ENCODE results near the gene GFRA4. TPM values are rescaled to one million over a fixed set of nuclear protein-coding genes. Genes with fewer than 3 reads are reported as not detected.

GFRA4 gene
- total RNA-seq, 2 donors from 2014 or later = not detected

DNA sequence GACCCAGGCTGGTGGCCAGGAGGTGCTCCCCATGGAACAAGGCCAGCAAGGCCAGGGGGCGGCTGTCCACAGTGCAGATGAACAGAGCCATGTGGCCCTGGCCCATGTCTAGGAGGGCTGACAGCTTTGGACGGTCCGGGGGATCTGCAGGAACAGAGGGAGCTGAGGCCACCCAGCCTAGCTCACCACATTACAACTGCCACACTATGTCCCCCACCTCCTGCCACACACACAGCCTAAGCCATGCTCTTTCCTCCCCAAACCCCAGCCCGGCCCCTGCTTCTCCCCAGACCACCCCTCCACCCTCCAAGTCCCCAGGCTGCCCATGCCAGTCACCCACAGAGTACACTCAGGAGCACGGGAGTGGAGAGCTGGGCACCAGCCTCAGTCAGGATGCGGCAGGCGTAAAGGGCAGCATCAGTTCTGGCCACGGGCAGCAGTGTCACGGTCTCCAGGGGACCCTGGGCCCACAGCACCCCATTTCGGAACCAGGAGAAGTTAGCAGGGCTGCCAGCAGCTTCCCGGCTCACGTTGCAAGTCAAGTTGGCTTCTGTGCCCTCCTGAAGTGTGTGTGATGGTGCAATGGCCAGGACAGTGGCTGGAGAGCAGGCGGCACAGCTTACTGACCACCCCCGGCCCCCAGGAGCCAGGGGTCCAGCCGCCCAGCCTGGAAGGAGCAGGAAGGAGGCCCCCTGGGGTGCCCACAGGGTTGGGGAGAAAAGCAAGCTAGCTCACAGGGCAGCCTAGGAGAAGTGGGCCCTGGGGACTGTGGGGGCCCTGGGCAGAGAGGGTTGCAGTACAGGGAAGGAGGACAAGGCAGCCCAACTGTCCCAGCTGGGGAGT lies 33.8 kb upstream of the GFRA4 start:
- intact Hi-C loops (cut with DNase I) = no loop called here
- Histone ChIP-seq H3K4me1 (no peaks in the 10 kb centered on the region), H3K4me3 (no peak overlapping the region), H3K9ac (ENCODE audit: low read depth in 2 of 2, low read length in 2 of 2) (no peak overlapping the region), H3K9me3 (no peaks in the 10 kb centered on the region), H3K27ac (no peak overlapping the region), H3K36me3 (no peaks in the 10 kb centered on the region), H3K27me3 (no peaks in the 10 kb centered on the region)
- TF ChIP-seq, protein P1, sequence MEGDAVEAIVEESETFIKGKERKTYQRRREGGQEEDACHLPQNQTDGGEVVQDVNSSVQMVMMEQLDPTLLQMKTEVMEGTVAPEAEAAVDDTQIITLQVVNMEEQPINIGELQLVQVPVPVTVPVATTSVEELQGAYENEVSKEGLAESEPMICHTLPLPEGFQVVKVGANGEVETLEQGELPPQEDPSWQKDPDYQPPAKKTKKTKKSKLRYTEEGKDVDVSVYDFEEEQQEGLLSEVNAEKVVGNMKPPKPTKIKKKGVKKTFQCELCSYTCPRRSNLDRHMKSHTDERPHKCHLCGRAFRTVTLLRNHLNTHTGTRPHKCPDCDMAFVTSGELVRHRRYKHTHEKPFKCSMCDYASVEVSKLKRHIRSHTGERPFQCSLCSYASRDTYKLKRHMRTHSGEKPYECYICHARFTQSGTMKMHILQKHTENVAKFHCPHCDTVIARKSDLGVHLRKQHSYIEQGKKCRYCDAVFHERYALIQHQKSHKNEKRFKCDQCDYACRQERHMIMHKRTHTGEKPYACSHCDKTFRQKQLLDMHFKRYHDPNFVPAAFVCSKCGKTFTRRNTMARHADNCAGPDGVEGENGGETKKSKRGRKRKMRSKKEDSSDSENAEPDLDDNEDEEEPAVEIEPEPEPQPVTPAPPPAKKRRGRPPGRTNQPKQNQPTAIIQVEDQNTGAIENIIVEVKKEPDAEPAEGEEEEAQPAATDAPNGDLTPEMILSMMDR (IDR thresholded peaks at IDR 0.05) = no peak
- no peak for DNase-seq

GRCh38 chr20:3696200-3696599 lies 33.0 kb upstream of the GFRA4 start:
- Histone ChIP-seq H3K27ac (no peak overlapping the region), H3K4me1 (no peaks in the 10 kb centered on the region), H3K4me3 (no peak overlapping the region), H3K9ac (ENCODE audit: low read depth in 2 of 2, low read length in 2 of 2) (no peak overlapping the region), H3K27me3 (no peaks in the 10 kb centered on the region), H3K36me3 (no peaks in the 10 kb centered on the region), H3K9me3 (no peaks in the 10 kb centered on the region)
- no peak for DNase-seq
- intact Hi-C loops (cut with DNase I) = no loop called here
- TF ChIP-seq, protein P1 (IDR thresholded peaks at IDR 0.05) = no peak

- Histone ChIP-seq H3K4me1 (no peaks in the 10 kb centered on the region), H3K27ac (no peak overlapping the region), H3K27me3 (no peaks in the 10 kb centered on the region), H3K36me3 (no peaks in the 10 kb centered on the region), H3K9me3 (no peaks in the 10 kb centered on the region), H3K4me3 (no peak overlapping the region), H3K9ac (ENCODE audit: low read depth in 2 of 2, low read length in 2 of 2) (no peak overlapping the region)
- TF ChIP-seq, protein P1 (IDR thresholded peaks at IDR 0.05) = no peak
- intact Hi-C loops (cut with DNase I) = no loop called here
- no peak for DNase-seq
These were observed 31.7 kb upstream of the GFRA4 start for GRCh38 chr20:3694864-3695263.

DNA sequence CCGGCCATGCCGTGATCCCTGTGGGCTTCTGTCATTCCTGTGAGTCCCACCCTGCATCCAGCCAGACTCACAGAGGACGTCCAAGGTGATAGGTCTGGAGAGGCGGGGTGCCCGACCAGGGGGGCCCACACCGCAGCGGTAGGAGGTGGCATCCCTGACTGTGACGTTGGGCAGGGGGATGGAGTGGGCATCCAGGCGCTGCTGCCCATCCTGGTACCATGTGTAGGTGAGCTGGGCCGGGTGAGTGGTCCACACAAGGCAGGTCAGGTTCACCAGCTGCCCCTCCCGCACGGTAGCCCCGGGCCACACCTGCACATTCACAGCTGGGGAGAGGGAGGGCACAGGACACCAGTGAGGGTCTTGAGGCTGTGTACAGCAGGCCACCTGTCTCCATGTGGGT lies 30.2 kb upstream of the GFRA4 start:
- Histone ChIP-seq H3K36me3 (no peaks in the 10 kb centered on the region), H3K9me3 (no peaks in the 10 kb centered on the region), H3K4me1 (no peaks in the 10 kb centered on the region), H3K27ac (no peak overlapping the region), H3K4me3 (no peak overlapping the region), H3K9ac (ENCODE audit: low read depth in 2 of 2, low read length in 2 of 2) (no peak overlapping the region), H3K27me3 (no peaks in the 10 kb centered on the region)
- no peak for DNase-seq
- intact Hi-C loops (cut with DNase I) = no loop called here
- TF ChIP-seq, protein P1 (IDR thresholded peaks at IDR 0.05) = no peak

DNA sequence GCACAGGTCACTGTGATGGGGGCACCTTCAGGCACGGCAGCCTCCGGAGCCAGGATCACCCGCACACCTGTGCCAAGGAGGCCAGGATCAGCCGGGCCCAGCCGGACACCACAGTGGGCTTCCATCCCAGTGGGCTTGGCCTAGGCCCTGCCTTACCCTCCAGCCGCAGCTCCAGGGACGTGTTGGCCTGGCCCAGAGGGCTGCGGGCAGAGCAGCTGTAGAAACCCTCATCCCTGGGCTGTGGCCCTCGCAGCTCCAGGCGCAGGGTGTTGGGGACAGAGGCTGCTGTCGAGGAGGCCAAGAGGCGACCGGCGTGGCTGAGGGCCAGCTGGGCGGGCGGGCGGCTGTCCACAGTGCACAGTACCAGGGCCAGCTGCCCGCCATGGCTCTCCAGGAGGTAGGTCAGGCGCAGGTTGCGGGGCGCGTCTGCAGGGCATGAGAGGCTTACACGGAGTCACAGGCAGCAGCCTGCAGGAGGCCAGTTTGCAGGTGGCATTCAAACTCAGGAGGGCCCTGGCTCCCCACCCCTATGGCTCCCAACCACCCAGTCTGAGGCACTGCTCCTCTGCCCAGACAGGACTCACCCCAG lies 29.6 kb upstream of the GFRA4 start:
- Histone ChIP-seq H3K27ac (no peak overlapping the region), H3K9me3 (no peaks in the 10 kb centered on the region), H3K4me1 (no peaks in the 10 kb centered on the region), H3K9ac (ENCODE audit: low read depth in 2 of 2, low read length in 2 of 2) (no peak overlapping the region), H3K36me3 (no peaks in the 10 kb centered on the region), H3K4me3 (no peak overlapping the region), H3K27me3 (no peaks in the 10 kb centered on the region)
- DNase-seq = no peak
- TF ChIP-seq, protein P1 (IDR thresholded peaks at IDR 0.05) = no peak
- intact Hi-C loops (cut with DNase I) = no loop called here
